GM18502 (cell line): ENCODE results near the gene SNX8.

ENCODE experiments used
- ATAC-seq: cut with Tn5 transposase; IDR thresholded peaks from one replicate; pipeline ENCODE4 v1.9.1; 2021; ENCODE audit warnings: mild to moderate bottlenecking; ENCODE audit not compliant: unreplicated experiment, poor library complexity

Gene SNX8

DNA sequence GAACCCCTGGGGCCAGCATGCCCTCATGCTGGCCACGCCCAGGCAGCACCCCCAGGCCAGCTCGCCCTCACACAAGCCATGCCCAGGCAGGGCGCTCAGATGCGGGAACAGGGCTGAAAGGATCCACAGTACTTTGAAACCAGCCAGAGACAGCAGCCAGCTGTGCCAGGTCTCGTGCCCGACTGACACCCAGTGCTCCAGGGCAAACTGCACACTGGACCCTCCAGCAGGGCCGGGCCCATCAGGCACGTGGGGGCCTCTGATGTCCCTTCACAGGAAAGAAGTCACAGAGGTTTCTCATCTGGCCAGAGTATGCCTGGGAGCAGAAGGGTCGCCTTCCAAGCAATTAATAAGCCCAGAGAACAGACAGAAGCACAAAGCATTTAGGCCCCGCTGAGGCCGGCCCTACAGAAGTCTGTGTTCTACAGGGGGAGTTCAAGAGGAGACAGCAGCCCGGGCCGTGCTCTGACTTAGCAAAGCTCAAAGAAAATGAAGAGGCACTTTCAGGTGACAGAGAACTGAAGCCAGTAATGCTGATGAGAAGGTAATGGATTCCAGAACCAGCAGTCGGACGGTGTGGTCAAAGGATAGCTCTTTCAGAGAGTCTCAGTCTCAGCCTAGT lies 102.9 kb downstream of the SNX8 start:
- ATAC-seq = no peak

GRCh38 chr7:2210551-2211258 lies 103.5 kb downstream of the SNX8 start:
- no peak for ATAC-seq

DNA sequence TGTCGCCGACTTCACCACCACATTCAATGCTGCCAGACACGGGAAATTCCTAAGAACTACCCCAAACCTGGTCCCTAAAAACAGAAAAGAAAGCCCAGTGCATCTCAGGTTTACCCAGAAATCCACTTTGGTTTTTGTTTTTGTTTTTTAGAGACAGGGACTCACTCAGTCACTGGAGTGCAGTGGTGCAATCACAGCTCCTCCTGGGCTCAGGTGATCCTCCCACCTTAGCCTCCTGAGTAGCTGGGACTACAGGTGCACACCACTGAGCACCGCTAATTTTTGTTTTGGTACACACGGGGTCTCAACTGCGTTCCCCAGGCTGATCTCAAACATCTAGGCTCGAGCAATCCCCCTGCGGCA lies 104.3 kb downstream of the SNX8 start:
- ATAC-seq = peak; percentile 16

GRCh38 chr7:2209146-2209960 lies 104.9 kb downstream of the SNX8 start:
- peak; percentile 65 for ATAC-seq

- no peak for ATAC-seq
These were observed 105.5 kb downstream of the SNX8 start for GRCh38 chr7:2208712-2209111.

DNA sequence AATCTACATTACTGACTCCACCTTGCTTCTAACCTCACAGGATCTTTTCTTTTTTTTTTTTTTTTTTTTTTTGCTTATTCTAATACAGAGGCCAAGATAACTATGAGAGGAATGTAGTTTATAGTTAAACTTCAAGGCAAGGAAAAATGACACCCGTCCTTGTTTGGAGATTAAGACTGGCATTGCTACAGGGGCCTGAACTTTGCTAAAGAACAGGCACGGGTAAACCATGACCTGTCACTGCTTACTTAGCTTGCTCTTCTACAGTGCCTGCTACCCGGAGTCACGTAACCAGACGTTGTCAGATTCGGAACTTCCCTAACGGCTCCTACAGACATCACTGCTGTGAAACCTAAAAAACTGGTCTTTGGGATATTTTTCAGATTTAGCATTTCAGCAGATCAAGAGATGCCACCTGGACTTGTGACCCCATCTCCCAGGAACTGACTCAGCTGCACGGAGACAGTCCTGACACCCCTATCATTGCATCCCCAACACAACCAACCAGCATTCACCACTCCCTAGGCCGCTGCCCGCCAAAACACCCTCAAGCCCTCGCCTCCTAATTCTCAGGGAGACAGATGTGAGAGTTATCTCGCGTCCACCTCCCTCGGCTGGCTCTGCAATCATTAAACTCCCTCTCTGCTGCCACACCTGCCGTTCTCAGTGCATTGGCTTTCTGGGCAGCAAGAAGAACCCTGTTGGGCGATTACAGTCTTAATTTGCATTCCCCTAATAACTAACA lies 109.0 kb downstream of the SNX8 start:
- ATAC-seq = no peak

DNA sequence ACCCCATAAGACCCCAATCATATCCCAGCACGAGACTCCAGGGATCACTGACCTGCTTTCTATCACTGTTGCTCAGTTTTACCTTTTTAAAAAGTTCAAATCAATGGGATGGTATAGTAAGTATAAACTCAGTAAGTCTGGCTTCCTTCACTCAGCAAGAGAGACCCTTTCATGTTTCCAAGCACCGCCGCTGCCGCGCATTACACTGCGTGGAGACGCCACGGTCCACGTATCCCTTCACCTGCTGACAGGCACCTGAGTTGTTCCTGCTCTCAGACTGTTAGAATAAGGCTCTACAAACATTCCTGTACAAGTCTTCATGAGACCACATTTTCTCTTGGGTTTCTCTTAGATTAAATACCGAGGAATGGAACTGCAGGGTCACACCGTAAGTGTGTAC lies 109.8 kb downstream of the SNX8 start:
- no peak for ATAC-seq

DNA sequence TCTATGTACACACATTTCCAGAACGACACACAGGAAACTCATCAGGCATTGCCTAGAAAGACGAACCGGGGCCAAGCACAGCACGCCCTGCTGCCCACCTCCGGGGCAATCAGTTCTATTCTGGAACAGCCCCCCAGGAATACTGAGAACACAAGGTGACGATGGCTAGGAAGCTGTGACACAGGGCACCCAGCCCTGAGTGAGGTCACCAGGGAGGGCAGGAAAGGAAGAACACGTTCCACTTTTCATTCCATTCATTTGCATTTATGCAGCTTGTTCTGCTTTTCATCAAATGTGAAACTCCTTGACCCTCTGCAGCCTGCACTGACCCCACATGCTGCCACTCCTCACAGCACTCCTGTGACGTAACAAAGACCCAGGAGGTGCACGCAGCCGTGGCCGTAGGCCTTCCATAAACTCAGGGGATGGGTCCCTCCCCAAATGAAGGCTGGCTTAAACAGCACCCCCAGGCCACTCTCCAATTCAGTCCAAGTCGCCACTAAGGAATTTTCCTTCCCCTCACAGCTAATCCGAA lies 110.4 kb downstream of the SNX8 start:
- no peak for ATAC-seq

GRCh38 chr7:2202901-2203765 lies 111.1 kb downstream of the SNX8 start:
- no peak for ATAC-seq

DNA sequence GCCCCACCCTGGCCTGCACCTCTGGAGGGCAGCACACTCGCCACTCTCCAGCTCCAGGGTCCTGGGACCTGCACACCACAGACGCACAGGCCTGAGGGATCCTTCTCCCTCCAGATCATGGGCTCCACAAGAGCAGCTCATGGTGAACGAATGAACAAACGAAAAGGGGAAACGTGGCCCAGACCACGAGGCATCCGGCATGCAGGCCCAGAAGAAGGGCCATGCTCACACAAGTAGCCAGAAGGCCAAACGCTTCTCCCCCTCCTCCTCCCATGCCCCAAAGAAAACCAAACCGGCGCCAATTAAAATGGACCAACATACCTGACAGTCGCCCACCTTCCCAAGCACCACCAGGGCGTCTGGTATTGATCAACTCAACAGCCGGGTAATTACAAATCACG lies 111.9 kb downstream of the SNX8 start:
- no peak for ATAC-seq
